AG08395 (cell line): ENCODE data around the gene PASD1.
"Not testable (repeated sequence)": the region's sequence is repeated elsewhere in the genome, so short reads cannot be mapped to it uniquely, and the experiment has no call there.

Source experiments
- DNase-seq: peaks from one replicate; pipeline ENCODE4 v3.0.0; 2012; ENCODE audit warnings: mixed read lengths, low spot score

The PASD1 gene

GRCh38 chrX:151624677-151625076 lies 61.2 kb downstream of the PASD1 start:
- no peak for DNase-seq

- no peak for DNase-seq
These were observed 68.3 kb downstream of the PASD1 start for GRCh38 chrX:151631822-151632221.

GRCh38 chrX:151633157-151633556 lies 69.7 kb downstream of the PASD1 start:
- DNase-seq, result no peak

GRCh38 chrX:151634937-151635336 lies 71.5 kb downstream of the PASD1 start:
- DNase-seq, result no peak

GRCh38 chrX:151641564-151641963 lies 78.1 kb downstream of the PASD1 start:
- no peak for DNase-seq

- DNase-seq, result no peak
These were observed 111.8 kb downstream of the PASD1 start for GRCh38 chrX:151675121-151675746.

- DNase-seq, result no peak
These were observed 112.7 kb downstream of the PASD1 start for GRCh38 chrX:151676196-151676595.

- no peak for DNase-seq
These were observed 116.4 kb downstream of the PASD1 start for GRCh38 chrX:151679798-151680402.

- DNase-seq, result peak; percentile 19
These were observed 117.3 kb downstream of the PASD1 start for GRCh38 chrX:151680805-151681204.

- DNase-seq, result no peak
These were observed 124.2 kb downstream of the PASD1 start for GRCh38 chrX:151687635-151688034.

GRCh38 chrX:151688695-151689094 lies 125.2 kb downstream of the PASD1 start:
- DNase-seq, result no peak

- no peak for DNase-seq
These were observed 129.3 kb downstream of the PASD1 start for GRCh38 chrX:151692825-151693224.

- DNase-seq, result no peak
These were observed 130.6 kb downstream of the PASD1 start for GRCh38 chrX:151694121-151694520.

GRCh38 chrX:151694661-151695582 lies 131.4 kb downstream of the PASD1 start, which contains the start of gene PRRG3:
TSS of gene PRRG3 (plus strand) at chrX:151695458. CDS start at chrX:151698815, 3,357 bp downstream.
- no peak for DNase-seq

- DNase-seq, result no peak
These were observed 132.3 kb downstream of the PASD1 start for GRCh38 chrX:151695583-151696340.

GRCh38 chrX:151697082-151697481 lies 133.6 kb downstream of the PASD1 start:
- not testable (repeated sequence) for DNase-seq

GRCh38 chrX:151697522-151697921 lies 134.0 kb downstream of the PASD1 start:
- peak; percentile 87 for DNase-seq

- no peak for DNase-seq
These were observed 135.0 kb downstream of the PASD1 start for GRCh38 chrX:151698485-151698884.

- DNase-seq, result no peak
These were observed 136.3 kb downstream of the PASD1 start for GRCh38 chrX:151699746-151700145.

GRCh38 chrX:151700581-151700980 lies 137.1 kb downstream of the PASD1 start:
- no peak for DNase-seq

GRCh38 chrX:151701071-151701470 lies 137.6 kb downstream of the PASD1 start:
- no peak for DNase-seq

- no peak for DNase-seq
These were observed 138.1 kb downstream of the PASD1 start for GRCh38 chrX:151701531-151701930.
